ENCODE results near the gene DTNBP1. TPM values are rescaled to one million over a fixed set of nuclear protein-coding genes. Genes with fewer than 3 reads are reported as not detected.

The DTNBP1 gene
- total RNA-seq, 2 donors from 2014 or later: 18.9 to 23.2 TPM

DNA sequence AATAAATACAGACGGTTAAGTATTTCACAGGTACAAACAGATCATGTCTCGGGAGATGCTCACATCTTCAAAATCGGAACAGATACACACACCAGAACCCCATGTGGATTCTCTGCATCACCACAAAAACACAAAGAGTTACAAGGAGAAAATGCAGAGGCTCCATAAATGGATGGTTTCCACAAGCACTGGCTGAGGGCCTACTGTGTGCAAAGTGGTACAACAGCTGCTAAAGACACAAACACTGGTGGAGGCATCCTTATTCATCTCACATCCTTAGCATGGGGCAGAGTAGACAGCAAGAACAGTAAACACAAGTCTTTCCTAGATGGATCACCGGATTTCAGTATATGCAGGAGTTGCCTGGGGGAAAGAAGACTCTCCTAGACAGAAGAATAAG, 88.8 kb downstream of the DTNBP1 start:
- no peak for DNase-seq

DNA sequence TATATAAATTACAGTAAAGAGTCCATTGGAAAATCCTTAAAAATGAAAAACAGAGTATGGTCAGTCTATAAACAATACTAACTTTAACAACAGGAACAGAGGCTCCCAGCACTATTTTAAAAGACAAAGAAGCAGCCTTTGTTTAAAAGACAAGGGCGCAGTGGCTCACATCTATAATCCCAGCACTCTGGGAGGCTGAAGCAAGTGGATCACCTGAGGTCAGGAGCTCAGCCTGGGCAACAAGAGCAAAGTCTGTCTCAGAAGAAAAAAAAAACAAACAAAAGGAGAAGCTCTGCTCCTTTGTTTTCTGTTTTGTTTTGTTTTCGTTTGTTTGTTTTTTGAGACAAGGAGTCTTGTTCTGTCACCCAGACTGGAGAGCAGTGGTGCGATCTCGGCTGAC, 89.4 kb downstream of the DTNBP1 start:
- ATAC-seq (no peak), DNase-seq (no peak)
- intact Hi-C loops (cut with DNase I): no loop called here

More for the DNA sequence above, 88.8 kb downstream of the DTNBP1 start:
- intact Hi-C loops (cut with DNase I): no loop called here
- ATAC-seq: no peak

DNA sequence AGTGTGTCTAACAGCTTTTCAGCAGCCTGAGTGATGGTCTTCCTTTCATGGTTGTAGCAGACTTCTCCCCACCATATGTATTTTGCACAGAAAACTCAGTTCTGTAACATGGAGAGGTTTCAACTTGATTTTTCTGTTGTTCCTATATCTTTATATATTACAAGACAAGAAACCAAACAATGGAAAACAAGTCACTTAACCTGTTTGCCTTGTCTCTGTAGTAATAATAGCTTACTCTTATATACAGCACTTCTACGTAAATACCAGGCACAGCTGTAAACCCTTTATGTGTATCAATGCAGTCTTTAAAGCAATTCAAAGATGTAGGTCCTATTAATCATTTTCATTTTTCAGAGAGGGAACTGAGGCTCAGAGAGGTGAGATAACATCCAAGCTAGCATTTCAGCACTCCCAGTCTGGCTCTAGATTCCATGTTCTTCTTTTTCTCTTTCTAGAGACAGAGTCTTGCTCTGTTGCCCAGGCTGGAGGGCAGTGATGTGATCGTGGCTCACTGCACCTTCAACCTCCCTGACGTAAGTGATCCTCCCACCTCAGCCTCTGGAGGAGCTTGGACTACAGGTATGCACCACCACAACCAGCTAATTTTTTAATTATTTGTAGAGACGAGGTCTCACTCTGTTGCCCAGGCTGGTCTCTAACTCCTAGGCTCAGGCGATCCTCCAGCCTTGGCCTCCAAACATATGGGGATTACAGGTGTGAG, 90.4 kb downstream of the DTNBP1 start:
- ATAC-seq: no peak

DNA sequence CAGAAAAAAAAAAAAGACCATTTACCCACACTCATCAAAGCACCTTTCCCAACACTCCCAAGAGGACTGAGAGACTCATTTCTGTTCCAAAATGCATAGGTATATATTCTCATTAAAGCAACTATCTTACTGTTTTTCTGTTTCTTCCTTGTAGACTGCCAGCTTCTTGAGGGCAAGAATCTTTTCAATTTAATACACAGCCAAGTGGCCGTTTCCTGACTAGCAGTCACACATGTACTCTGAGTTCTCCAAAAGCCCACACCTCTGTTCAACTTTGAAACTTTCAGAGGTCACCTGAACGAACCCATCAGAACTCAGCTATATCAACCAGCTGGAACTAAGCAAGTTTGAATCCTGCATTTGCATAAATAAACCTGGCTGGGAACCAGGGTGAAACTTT, 92.7 kb downstream of the DTNBP1 start:
- no peak for ATAC-seq
- intact Hi-C loops (cut with DNase I): no loop called here

More for the DNA sequence above, 90.4 kb downstream of the DTNBP1 start:
- DNase-seq: no peak
- intact Hi-C loops (cut with DNase I): no loop called here

DNA sequence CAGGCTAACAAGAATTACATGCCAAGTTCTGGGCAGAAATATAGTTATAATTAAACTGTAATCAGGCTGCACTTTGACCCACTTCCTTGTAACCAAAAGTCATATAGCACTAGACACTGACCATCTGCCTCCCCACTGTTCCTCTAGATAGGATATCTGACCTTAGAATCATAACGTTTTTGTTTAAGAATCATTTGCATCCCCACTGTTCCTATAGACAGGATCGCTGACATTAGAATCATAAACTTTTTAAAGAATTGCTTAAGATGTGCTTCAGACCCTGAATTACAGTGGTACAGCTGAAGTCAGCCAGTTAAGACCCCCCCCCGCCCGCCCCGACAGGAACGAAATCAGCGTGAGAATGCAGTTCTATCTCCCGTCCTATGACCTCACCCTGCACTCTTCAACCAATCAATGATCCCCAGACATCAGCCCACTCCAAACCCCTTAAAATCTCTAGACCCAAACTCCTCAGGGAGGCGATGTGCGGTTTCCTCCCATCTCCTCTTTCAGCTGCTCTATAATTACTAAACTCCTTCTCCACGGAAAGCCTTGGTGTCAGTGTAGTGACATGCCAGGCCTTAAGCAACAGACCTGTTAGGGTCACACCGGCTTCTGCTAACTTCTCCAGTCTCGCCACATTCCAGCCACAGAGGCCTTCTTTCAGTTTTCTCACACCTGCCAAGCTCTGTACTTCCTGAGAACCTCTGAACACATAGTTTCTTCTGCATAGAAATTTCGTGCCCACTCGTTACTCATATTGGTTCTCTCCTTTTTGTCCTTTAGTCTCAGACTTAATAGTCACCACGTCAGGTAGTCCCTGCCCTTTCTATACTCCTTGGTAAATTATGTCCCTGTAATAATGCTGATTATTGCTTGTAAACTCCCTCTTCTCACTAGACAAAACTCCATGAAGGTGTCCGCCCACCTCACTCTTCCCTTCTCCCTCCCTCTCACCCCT, 93.5 kb downstream of the DTNBP1 start:
- DNase-seq (no peak), ATAC-seq (peak; percentile 47 to 59)
- intact Hi-C loops (cut with DNase I): no loop called here

More for the DNA sequence above, 92.7 kb downstream of the DTNBP1 start:
- DNase-seq: no peak

DNA sequence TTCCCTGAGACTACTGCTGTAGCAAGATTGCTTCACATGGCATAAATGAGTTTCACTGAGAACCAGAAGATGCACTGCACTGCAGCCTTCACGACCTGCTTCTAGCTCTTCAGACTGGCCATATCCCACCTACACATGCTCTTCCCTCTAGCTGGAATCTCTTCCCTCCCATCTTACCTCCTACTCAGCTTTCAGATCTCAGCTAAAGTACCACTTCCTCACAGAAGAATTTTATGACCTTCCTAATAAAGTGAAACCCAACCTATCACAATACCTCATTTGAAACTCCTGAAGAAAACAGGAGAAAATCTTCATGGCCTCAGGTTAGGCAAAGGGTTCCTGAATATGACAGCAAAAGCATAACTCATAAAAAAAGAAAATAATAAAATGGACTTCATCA, 99.9 kb downstream of the DTNBP1 start:
- intact Hi-C loops (cut with DNase I): no loop called here
- DNase-seq: no peak
- no peak for ATAC-seq

DNA sequence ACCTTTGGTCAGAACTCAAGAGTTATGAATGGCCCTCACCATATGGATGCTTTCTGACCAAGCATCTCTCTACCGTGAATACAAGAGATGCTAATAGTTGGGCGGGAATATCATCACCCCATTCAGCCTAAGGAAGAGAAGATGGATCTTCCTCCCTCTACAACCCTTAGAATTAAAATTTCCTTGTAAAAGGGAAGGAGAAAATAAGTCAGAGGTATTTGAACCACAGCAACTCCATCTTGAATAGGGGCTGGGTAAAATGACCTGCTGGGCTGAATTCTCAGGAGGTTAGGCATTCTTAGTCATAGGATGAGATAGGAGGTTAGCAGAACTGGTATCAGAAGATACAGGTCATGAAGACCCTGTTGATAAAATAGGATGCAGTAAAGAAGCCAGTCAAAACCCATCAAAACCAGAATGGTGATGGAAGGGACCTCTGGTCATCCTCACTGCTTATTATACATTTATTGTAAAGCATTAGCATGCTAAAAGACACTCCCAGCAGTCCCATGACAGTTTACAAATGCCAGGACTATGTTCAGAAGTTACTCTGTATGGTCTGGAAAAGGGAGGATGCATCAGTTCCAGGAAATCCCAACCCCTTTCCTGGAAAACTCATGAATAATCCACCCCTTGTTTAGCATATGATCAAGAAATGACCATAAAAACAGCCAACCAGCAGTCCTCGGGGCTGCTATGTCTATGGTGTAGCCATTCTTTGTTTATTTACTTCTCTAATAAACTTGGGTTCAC, 101.2 kb downstream of the DTNBP1 start:
- no peak for DNase-seq
- ATAC-seq: no peak
- intact Hi-C loops (cut with DNase I): no loop called here

DNA sequence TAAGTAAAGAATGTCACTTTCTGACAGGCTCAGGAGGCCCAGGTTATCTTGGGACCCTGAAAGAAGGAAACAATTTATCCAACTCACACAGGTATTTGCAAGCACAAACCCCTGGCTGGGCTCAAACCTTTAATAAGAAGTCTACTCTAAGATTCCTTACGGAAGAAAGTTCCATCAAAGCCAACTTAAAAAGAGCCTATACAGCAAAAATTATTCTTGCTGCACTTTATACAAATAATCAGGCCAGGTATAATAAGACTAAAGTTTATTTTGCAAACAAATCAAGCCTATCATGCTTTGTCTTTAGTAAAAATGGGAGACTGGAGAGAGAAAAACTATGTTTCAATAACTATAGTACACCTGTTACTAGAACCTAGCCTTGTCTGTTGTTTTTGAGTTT, 102.1 kb downstream of the DTNBP1 start:
- intact Hi-C loops (cut with DNase I): no loop called here
- no peak for ATAC-seq
- DNase-seq: no peak

DNA sequence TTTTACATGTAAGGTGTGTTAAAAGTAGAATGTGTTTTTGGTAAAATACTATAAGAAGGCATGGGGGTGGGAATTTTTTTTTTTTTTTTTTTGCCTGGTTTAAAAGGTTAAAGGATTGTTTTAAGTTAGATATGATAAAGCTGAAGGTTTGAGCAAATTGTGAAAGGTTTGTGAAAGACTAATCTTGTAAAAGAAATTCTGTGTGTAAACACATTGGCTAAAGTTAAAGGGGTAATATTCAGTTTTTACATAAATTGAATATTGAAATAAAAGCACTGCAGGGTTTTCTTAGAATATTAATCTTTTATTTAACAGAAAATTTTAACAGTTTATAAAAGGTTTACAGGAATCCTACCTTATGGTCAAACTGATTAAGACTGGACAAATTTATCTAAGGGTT, 105.7 kb downstream of the DTNBP1 start:
- intact Hi-C loops (cut with DNase I): no loop called here
- ATAC-seq: no peak
- no peak for DNase-seq

DNA sequence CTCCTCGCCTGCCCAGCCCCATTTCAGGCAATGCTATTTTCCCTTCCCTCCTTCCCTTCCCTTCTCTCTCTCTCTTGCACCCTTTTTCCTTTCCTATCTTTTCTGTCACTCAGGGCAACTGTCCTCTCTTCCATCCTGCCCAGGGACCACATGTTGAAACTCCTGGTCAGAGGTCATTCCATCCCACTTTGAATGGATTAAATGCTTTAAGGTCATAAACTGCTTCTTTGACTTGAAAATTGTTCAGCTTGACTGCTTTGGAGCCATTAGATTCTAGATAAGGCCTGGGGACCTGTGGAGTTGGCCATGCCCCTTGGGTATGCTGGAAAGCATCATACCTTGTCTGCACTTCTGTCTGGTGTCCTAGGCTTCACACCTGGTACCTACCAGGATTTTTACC, 106.1 kb downstream of the DTNBP1 start:
- intact Hi-C loops (cut with DNase I): no loop called here

DNA sequence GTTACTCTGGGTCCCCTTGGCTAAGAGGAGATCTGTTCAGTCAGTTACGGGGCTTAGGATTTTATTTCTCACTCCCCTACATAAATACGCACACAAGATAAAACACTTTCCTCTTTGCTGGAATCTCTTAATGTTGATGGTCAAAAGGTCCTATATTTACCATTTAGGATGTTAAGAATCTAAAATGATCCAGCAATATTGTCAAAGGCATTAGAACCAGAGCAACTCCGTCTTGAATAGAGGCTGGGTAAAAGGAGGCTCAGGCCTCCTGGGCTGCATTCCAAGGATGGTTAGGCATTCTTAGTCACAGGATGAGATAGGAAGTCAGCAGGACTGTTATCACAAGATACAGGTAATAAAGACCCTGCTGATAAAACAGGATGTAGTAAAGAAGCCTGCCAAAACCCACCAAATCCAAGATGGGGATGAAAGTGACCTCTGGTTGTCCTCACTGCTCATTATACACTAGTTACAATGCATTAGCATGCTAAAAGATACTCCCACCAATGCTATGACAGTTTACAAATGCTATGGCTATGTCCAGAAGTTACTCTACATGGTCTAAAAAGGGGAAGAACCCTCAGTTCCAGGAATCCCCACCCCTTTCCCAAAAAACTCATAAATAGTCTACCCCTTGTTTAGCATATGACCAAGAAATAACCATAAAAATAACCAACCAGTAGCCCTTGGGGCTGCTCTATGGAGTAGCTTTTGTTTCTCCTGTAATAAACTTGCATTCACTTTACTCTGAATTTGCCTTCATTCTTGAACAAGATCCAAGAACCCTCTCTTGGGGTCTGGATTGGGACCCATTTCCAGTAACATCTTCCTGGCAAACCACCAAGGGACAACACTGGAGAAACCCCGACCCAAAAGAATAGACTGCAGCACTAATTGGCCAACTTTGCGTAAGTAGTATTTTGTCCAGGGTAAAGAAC, 107.5 kb downstream of the DTNBP1 start:
- intact Hi-C loops (cut with DNase I): no loop called here
- DNase-seq: no peak
- ATAC-seq: no peak

More for the DNA sequence above, 106.1 kb downstream of the DTNBP1 start:
- no peak for ATAC-seq
- DNase-seq: no peak

DNA sequence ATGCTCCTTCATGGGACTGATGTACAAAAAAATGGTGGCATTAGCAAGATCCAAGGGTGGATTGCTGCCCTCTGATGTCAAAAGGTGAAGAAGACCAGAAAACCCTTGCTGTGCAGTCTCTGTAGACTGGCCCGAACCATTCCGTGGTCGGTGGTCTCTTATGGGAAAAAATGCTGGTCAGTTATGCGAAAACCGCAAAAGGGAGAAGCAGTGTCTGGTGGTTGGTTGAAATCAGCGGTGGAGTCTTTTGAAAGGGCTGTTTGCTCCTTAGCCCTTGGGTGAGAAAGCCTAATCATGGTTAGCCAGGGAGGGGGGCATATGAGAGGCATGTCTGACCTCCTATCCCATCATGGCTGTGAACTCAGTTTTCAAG, 108.1 kb downstream of the DTNBP1 start:
- intact Hi-C loops (cut with DNase I): no loop called here
- ATAC-seq (no peak), DNase-seq (no peak)

DNA sequence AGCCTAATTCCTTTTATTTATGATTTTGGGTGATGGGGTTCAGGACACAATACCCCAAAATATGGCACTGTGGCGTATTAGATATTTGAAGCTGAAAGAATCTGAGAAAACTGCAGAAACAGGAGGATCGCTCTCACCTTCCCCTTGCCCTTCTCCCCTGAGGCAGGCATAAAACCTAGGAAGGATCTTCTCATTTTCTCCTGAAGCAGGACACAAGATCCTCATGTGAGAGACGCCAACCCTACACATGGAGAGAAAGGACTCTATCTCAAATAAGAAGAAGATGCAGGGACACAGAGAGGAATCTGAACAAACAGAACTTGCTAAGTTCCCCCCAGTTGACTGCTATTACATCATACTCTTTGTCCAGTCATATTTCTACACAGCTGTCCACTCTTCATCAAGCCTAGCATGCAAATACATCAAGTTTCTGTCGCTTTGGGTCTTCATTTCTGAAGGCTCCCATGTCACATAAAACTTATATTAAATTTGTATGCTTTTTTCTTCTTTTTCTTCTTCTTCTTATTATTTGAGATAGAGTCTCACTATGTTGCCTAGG, 109.0 kb downstream of the DTNBP1 start:
- ATAC-seq (no peak), DNase-seq (no peak)
- intact Hi-C loops (cut with DNase I): no loop called here

DNA sequence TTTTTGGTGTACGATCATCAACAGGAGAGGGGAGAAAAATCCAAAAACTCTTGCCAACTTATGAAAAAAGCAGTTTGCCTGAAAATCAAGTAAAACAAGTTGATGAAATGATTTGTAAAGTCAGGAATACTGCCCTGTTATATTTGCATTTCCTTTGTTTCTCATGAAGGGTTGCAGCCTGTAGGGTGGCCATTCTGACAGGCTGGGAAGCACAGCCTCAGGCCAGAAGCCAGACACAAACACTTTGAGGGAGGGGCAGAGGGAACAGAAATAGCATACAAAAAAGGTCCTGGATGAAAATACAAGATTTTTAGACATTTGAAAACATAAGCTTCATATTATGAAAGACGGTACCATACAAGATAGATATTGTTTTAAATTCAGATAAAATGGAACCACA, 109.8 kb downstream of the DTNBP1 start:
- intact Hi-C loops (cut with DNase I): no loop called here
- DNase-seq (no peak), ATAC-seq (no peak)

DNA sequence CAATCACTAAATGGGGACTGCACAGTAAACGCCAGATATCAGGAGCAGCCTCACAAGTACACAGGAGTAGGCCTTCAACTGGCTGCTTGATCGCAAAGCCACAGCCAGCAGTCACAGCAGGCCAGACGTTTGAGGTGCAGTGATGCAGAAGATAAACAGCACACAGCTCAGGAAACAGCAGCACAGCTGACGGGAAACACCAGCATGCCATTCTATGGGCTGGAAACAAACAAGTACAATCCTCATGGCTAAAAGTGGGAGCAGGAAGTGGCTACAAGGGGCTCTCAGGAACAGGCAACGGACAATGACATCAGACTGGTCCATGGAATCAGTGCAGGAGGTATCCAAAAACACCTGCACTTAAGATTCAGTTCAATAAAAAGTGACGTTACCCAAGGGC, 111.0 kb downstream of the DTNBP1 start:
- intact Hi-C loops (cut with DNase I): no loop called here
- DNase-seq (no peak), ATAC-seq (peak; percentile 44 to 45)

DNA sequence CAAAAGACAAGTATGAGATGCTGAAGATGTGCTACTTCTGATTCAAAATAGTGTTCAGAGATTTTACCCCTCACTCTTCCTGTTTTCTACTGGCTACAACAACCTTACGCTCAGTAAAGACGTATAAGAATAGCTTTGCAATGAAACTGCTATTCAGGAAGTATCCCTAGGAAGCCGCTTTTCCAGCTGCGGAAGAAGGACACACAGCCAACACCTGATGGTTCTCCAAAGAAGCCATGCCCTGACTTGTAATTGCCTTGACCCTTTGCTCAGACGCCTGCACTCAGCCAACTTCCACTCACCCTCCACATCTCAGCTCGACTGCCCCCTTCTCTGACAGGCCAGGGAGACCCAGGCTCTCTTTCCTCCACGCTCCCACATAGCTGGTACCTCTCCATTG, 111.6 kb downstream of the DTNBP1 start:
- intact Hi-C loops (cut with DNase I): no loop called here
- ATAC-seq: no peak
- DNase-seq: no peak

DNA sequence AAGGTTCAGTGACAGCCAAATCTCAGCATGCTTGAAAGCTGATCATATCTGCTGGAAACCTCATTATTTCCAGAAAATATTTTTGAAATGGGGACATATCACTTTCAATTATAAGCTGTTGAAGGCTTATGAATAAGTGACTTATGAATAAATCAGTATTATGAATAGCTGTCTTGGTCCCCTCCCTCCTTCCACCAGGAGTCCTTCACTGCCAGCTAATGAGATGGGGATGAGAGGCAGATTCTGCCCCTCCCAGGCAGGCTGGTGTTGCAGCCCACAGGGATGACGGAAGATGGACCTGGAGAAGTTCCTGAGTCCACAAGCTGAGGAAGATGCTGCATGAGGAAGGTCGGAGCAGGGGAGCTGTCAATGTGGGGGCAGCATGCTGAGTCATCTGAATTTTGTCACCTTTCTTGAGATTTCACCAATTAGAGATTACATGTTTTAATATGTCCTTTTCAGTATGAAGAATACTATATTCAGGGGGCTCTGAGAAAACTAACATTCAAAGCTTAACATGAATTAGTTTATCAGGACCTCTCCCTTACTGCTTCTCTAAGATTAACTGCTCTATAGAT, 112.2 kb downstream of the DTNBP1 start:
- DNase-seq: no peak
- intact Hi-C loops (cut with DNase I): no loop called here
- ATAC-seq: no peak

DNA sequence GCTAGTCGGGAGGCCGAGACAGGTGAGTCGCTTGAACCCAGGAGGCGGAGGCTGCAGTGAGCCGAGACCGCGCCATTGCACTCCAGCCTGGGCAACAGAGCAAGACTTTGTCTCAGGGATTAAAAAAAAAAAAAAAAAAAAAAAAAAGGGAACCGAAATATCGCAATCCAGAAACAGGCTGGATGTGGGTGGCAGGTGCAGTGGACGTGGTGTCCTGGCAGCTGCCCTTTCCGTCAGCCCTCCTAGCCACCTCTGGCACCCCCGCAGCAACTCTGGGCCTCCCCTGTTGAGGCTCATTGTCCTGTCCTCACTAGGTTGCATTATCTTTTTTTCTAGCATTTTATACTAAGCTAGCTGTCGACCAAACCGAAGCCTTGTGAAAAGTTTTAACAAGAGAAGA, 113.5 kb downstream of the DTNBP1 start:
- DNase-seq (no peak), ATAC-seq (no peak)
- intact Hi-C loops (cut with DNase I): no loop called here

Measured in left cardiac atrium (tissue), 4 donors.